HepG2 (cell line): ENCODE measurements around the gene MUL1. TPM values are rescaled to one million over a fixed set of nuclear protein-coding genes. Genes with fewer than 3 reads are reported as not detected.
A peak's percentile ranks its signal among the peaks of the same experiment; 100 is the strongest.

Experiments
- ATAD3A ChIP-seq: sonication (generic); formaldehyde crosslinking; IDR thresholded peaks from 2 replicates; pipeline ENCODE4 v1.4.0; 2020; ENCODE audit warnings: missing genetic modification reagents
- CC2D1A ChIP-seq: sonication (generic); formaldehyde crosslinking; IDR thresholded peaks from 2 replicates; pipeline ENCODE4 v1.8.1; 2023; ENCODE audit warnings: mild to moderate bottlenecking, missing genetic modification reagents
- CENPX ChIP-seq: sonication (generic); formaldehyde crosslinking; IDR thresholded peaks from 2 replicates; pipeline ENCODE4 v1.9.0; 2021; ENCODE audit warnings: mild to moderate bottlenecking, missing genetic modification reagents, moderate library complexity
- ELF3 ChIP-seq: IDR thresholded peaks from 2 replicates; pipeline ENCODE4 v1.6.1; 2016; ENCODE audit warnings: missing genetic modification reagents, missing compliant biosample characterization
- FLYWCH1 ChIP-seq: sonication (generic); formaldehyde crosslinking; IDR thresholded peaks from 2 replicates; pipeline ENCODE4 v1.8.1; 2023; ENCODE audit warnings: mild to moderate bottlenecking, missing genetic modification reagents
- HCFC1 ChIP-seq: fragments of 150-350 bp; IDR thresholded peaks from 2 replicates; pipeline ENCODE4 v1.6.1; 2014; ENCODE audit warnings: low read depth, low read length
- KDM5B ChIP-seq: sonication (generic); formaldehyde crosslinking; IDR thresholded peaks from 2 replicates; pipeline ENCODE4 v1.4.0; 2020; ENCODE audit warnings: missing genetic modification reagents, mild to moderate bottlenecking, borderline replicate concordance
- MEIS1 ChIP-seq: sonication (generic); formaldehyde crosslinking; IDR thresholded peaks from 2 replicates; pipeline ENCODE4 v1.9.0; 2021; ENCODE audit warnings: mild to moderate bottlenecking, missing genetic modification reagents, moderate library complexity, borderline replicate concordance
- PTBP1 ChIP-seq: fragments of 200-400 bp; formaldehyde crosslinking; IDR thresholded peaks from 2 replicates; pipeline ENCODE4 v1.6.1; 2018; ENCODE audit warnings: low read length, low read depth; ENCODE audit not compliant: poor library complexity, severe bottlenecking
- RBM22 ChIP-seq: fragments of 200-400 bp; formaldehyde crosslinking; optimal IDR thresholded peaks from 2 replicates; pipeline ENCODE3; 2017; ENCODE audit warnings: mild to moderate bottlenecking, low read length, moderate library complexity
- SMC3 ChIP-seq: IDR thresholded peaks from 2 replicates; pipeline ENCODE4 v1.6.1; 2011; ENCODE audit warnings: low read length, improper control_type of control experiment
- THYN1 ChIP-seq: sonication (generic); formaldehyde crosslinking; IDR thresholded peaks from 2 replicates; pipeline ENCODE4 v1.8.1; 2023; ENCODE audit warnings: low read depth, mild to moderate bottlenecking, moderate library complexity, missing genetic modification reagents, borderline replicate concordance
- ZBTB3 ChIP-seq: sonication (generic); formaldehyde crosslinking; IDR thresholded peaks from 2 replicates; pipeline ENCODE4 v1.4.0; 2020; ENCODE audit warnings: low read depth, mild to moderate bottlenecking, moderate library complexity, missing genetic modification reagents, borderline replicate concordance
- ZBTB7B ChIP-seq: sonication (generic); formaldehyde crosslinking; IDR thresholded peaks from 2 replicates; pipeline ENCODE4 v1.4.0; 2020; ENCODE audit warnings: missing genetic modification reagents
- ZNF10 ChIP-seq: sonication (generic); formaldehyde crosslinking; IDR thresholded peaks from 2 replicates; pipeline ENCODE4 v1.4.0; 2020; ENCODE audit warnings: mild to moderate bottlenecking, low read depth, missing genetic modification reagents, borderline replicate concordance
- ZNF3 ChIP-seq: IDR thresholded peaks from 2 replicates; pipeline ENCODE4 v1.7.0; 2017; ENCODE audit warnings: inconsistent platforms
- ZNF615 ChIP-seq: sonication (generic); formaldehyde crosslinking; IDR thresholded peaks from 2 replicates; pipeline ENCODE4 v1.5.0; 2020; ENCODE audit warnings: mild to moderate bottlenecking, missing genetic modification reagents, borderline replicate concordance
- ZSCAN25 ChIP-seq: sonication (generic); formaldehyde crosslinking; IDR thresholded peaks from 2 replicates; pipeline ENCODE4 v1.8.0; 2022; ENCODE audit warnings: mild to moderate bottlenecking, missing genetic modification reagents
- polyA plus RNA-seq, 8 experiments: library from polyadenylated mRNA; depleted of rRNA in 3 of 8; stranded (reverse) in 7 of 8; unstranded in 1 of 8; fragments of >200 nt; fragmentation: Illumina TruSeq in 4 of 8; extraction: Trizol in 4 of 8; gene quantifications; 2 replicates each; pipeline versions ENCODE4 v1.2.1 to v1.2.3, GENCODE V29; 2011 to 2016; ENCODE audit warnings: low read depth in 4 of 8, missing spikeins in 1 of 8, mixed read lengths in 1 of 8; ENCODE audit not compliant: insufficient read depth in 1 of 8
- total RNA-seq, 5 experiments: library from RNA; depleted of rRNA; stranded (reverse); fragments of >200 nt; fragmentation: Illumina TruSeq; extraction: Trizol; gene quantifications; 2 replicates each; pipeline ENCODE4 v1.2.3, GENCODE V29; 2016; ENCODE audit warnings: low read depth in 1 of 5
- TF ChIP-seq, protein P1 (sequence below): sonication (generic); formaldehyde crosslinking; IDR thresholded peaks from 2 replicates; pipeline ENCODE4 v1.4.0; 2020; ENCODE audit warnings: mild to moderate bottlenecking, missing genetic modification reagents
- TF ChIP-seq, protein P2 (sequence below): IDR thresholded peaks from 2 replicates; pipeline ENCODE4 v1.6.1; 2016; ENCODE audit warnings: missing genetic modification reagents, missing compliant biosample characterization
- TF ChIP-seq, protein P3 (sequence below): sonication (generic); formaldehyde crosslinking; IDR thresholded peaks from 2 replicates; pipeline ENCODE4 v1.4.0; 2020; ENCODE audit warnings: mild to moderate bottlenecking, low read depth, missing genetic modification reagents
- TF ChIP-seq, protein P4 (sequence below): sonication (generic); formaldehyde crosslinking; IDR thresholded peaks from 2 replicates; pipeline ENCODE4 v1.8.1; 2022; ENCODE audit warnings: mild to moderate bottlenecking, missing genetic modification reagents
- TF ChIP-seq, protein P5 (sequence below): sonication (generic); formaldehyde crosslinking; IDR thresholded peaks from 2 replicates; pipeline ENCODE4 v1.5.0; 2020; ENCODE audit warnings: missing genetic modification reagents, mild to moderate bottlenecking, borderline replicate concordance
- TF ChIP-seq, protein P6 (sequence below): sonication (generic); formaldehyde crosslinking; IDR thresholded peaks from 2 replicates; pipeline ENCODE4; 2020; ENCODE audit warnings: missing genetic modification reagents, mild to moderate bottlenecking, borderline replicate concordance

The MUL1 gene
- total and polyA plus RNA-seq, 2 of the 13 experiments (the other 11 are each of a cell fraction or from before 2014, with no cell fraction given): 21.5 to 26.5 TPM

DNA sequence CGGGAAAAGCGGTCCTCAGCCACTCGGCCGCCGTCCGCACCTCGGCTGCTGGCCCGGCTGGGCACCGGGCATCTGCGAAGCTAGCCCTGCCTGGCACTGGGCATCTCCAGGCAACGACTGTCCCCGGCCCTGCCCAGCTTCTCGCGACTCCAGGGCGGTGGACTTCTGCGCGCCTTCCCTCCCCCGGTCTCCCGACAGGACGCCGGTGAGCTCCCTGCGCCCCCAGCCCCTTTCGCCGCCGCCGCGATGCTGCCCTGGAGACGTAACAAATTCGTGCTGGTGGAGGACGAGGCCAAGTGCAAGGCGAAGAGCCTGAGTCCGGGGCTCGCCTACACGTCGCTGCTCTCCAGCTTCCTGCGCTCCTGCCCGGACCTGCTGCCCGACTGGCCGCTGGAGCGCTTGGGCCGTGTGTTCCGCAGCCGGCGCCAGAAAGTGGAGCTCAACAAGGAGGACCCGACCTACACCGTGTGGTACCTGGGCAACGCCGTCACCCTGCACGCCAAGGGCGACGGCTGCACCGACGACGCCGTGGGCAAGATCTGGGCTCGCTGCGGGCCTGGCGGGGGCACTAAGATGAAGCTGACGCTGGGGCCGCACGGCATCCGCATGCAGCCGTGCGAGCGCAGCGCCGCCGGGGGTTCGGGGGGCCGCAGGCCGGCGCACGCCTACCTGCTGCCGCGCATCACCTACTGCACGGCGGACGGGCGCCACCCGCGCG is 44.9 kb upstream of the MUL1 start (continued):
- TF ChIP-seq, protein P1, sequence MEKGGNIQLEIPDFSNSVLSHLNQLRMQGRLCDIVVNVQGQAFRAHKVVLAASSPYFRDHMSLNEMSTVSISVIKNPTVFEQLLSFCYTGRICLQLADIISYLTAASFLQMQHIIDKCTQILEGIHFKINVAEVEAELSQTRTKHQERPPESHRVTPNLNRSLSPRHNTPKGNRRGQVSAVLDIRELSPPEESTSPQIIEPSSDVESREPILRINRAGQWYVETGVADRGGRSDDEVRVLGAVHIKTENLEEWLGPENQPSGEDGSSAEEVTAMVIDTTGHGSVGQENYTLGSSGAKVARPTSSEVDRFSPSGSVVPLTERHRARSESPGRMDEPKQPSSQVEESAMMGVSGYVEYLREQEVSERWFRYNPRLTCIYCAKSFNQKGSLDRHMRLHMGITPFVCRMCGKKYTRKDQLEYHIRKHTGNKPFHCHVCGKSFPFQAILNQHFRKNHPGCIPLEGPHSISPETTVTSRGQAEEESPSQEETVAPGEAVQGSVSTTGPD: no peak
- TF ChIP-seq RBM22 (no peak), ZSCAN25 (CRISPR knock-in tag) (no peak), ZBTB3 (no peak), ZNF10 (no peak), ATAD3A (CRISPR knock-in tag) (no peak), THYN1 (CRISPR knock-in tag) (no peak), KDM5B (CRISPR knock-in tag) (peak; percentile 53; the same call in 1 of the 2 replicates), ZNF3 (CRISPR knock-in tag) (no peak), HCFC1 (no peak), ELF3 (CRISPR knock-in tag) (no peak), ZBTB7B (CRISPR knock-in tag) (no peak; the same call in 1 of the 2 replicates), FLYWCH1 (no peak), MEIS1 (CRISPR knock-in tag) (no peak), ZNF615 (CRISPR knock-in tag) (no peak), PTBP1 (no peak), CENPX (CRISPR knock-in tag) (no peak), SMC3 (no peak), CC2D1A (CRISPR knock-in tag) (no peak)
- TF ChIP-seq, protein P2, sequence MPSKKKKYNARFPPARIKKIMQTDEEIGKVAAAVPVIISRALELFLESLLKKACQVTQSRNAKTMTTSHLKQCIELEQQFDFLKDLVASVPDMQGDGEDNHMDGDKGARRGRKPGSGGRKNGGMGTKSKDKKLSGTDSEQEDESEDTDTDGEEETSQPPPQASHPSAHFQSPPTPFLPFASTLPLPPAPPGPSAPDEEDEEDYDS: no peak
- TF ChIP-seq, protein P3, sequence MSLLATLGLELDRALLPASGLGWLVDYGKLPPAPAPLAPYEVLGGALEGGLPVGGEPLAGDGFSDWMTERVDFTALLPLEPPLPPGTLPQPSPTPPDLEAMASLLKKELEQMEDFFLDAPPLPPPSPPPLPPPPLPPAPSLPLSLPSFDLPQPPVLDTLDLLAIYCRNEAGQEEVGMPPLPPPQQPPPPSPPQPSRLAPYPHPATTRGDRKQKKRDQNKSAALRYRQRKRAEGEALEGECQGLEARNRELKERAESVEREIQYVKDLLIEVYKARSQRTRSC (CRISPR knock-in tag): no peak
- TF ChIP-seq, protein P4, sequence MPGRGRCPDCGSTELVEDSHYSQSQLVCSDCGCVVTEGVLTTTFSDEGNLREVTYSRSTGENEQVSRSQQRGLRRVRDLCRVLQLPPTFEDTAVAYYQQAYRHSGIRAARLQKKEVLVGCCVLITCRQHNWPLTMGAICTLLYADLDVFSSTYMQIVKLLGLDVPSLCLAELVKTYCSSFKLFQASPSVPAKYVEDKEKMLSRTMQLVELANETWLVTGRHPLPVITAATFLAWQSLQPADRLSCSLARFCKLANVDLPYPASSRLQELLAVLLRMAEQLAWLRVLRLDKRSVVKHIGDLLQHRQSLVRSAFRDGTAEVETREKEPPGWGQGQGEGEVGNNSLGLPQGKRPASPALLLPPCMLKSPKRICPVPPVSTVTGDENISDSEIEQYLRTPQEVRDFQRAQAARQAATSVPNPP (CRISPR knock-in tag): no peak; the same call in 1 of the 2 replicates
- TF ChIP-seq, protein P5, sequence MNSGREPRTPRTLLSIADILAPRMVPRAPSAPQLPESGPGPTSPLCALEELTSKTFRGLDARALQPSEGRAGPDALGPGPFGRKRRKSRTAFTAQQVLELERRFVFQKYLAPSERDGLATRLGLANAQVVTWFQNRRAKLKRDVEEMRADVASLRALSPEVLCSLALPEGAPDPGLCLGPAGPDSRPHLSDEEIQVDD (CRISPR knock-in tag): no peak
- TF ChIP-seq, protein P6, sequence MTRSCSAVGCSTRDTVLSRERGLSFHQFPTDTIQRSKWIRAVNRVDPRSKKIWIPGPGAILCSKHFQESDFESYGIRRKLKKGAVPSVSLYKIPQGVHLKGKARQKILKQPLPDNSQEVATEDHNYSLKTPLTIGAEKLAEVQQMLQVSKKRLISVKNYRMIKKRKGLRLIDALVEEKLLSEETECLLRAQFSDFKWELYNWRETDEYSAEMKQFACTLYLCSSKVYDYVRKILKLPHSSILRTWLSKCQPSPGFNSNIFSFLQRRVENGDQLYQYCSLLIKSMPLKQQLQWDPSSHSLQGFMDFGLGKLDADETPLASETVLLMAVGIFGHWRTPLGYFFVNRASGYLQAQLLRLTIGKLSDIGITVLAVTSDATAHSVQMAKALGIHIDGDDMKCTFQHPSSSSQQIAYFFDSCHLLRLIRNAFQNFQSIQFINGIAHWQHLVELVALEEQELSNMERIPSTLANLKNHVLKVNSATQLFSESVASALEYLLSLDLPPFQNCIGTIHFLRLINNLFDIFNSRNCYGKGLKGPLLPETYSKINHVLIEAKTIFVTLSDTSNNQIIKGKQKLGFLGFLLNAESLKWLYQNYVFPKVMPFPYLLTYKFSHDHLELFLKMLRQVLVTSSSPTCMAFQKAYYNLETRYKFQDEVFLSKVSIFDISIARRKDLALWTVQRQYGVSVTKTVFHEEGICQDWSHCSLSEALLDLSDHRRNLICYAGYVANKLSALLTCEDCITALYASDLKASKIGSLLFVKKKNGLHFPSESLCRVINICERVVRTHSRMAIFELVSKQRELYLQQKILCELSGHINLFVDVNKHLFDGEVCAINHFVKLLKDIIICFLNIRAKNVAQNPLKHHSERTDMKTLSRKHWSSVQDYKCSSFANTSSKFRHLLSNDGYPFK (CRISPR knock-in tag): no peak
